Measurements from ENCODE around the gene PTPRR. TPM values are rescaled to one million over a fixed set of nuclear protein-coding genes. Genes with fewer than 3 reads are reported as not detected.
"Not testable (repeated sequence)": the region's sequence is repeated elsewhere in the genome, so short reads cannot be mapped to it uniquely, and the experiment has no call there.

The PTPRR gene
- total RNA-seq, 2 experiments from 2014 or later, result not detected

DNA sequence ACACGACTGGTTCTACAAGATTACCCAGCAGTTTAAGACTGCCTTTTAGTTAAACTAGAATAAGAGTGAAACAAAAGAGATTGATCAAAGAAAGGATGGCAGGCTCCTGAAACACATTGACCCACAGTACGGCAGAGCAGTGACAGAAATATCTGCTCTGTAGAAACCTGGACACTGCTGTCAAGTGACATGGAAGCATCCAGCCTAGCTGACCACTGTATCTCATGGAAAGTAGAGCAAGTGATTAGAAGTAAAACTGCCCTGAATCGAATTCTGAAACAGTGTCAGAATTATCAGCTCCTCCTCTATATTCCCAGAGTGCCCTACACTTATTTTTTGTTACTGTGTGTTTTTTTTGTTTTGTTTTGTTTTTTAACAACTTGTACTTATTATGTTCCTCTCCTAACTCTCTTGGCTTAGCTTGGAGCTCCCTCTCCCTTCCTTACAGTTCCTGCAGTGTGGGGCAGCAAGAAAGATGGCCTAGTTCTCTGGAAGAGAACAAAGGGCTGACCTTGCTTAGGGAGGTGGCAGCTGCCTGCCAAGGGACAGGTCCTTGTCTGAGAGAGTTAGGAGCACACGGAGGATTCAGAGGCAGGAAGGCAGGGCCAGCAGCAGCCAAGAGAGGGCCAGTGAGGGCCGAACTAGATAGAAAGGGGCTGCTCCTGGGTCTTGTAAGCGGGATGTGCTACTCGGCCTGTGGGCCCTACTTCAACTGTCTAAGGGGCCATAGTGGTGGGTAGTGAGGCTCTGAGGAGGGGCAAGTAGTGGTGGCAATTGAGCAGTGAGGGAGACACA, 97.2 kb downstream of the PTPRR start:
- Mint-ChIP-seq H3K27me3 (no peaks in the 10 kb centered on the region), H3K4me1 (no peaks in the 10 kb centered on the region), H3K27ac (no peak overlapping the region), H3K4me3 (no peak overlapping the region), H3K36me3 (no peaks in the 10 kb centered on the region), H3K9me3 (ENCODE audit: low read depth) (peaks cover 3% of the 10 kb centered on the region)
- CTCF ChIA-PET, result interaction anchor here (0.5 kb wide), 1 partner anchor 90 kb away, joined by 3 read pairs; no protein-coding TSS in a partner anchor
- ATAC-seq, result no peak
- no peak for DNase-seq

DNA sequence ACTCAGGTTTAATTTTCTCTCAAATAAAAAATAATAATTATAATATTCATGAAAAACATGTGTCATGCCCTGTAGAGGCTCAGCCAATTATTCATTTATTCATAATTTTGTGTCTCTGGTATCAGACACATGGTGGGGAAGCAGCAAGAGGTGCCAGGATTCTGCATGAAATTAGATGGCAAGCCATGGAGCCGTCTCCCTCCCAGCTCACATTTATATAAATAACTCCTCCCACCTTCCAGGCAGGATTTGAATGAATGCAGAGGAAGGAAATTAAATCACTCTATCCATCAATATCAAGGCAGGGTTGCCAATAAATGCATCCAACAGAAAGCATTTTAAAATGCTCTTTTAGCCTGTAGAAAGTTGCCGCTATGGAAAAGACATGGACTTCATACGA, 98.1 kb downstream of the PTPRR start:
- Mint-ChIP-seq H3K4me3 (no peak overlapping the region), H3K9me3 (ENCODE audit: low read depth) (peaks cover 3% of the 10 kb centered on the region), H3K27me3 (no peaks in the 10 kb centered on the region), H3K27ac (no peak overlapping the region), H3K4me1 (no peaks in the 10 kb centered on the region), H3K36me3 (no peaks in the 10 kb centered on the region)
- ATAC-seq, result no peak
- CTCF ChIA-PET, result no interaction called here
- DNase-seq, result no peak

DNA sequence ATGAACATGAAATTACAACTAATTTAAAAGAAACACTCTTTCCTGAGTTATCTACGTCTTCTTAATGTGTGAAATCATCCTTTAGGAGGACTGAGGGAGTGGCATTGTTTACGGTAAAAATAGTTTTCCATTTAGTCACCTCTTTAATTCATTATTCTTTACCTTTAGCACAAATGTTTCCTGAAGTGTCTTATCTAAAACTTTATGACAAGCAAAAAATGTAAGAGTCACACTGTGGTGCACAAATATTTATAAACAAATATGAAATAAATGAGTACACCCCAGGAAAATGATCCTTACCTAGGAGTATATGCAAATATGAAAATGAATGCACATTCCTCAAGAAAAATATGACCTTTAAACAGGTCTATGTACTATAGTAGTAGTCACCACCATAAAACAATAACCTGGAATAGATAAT, 104.6 kb downstream of the PTPRR start:
- Mint-ChIP-seq H3K36me3 (no peaks in the 10 kb centered on the region), H3K27ac (no peak overlapping the region), H3K9me3 (ENCODE audit: low read depth) (peaks cover 3% of the 10 kb centered on the region), H3K4me3 (no peak overlapping the region), H3K4me1 (no peaks in the 10 kb centered on the region), H3K27me3 (no peaks in the 10 kb centered on the region)
- CTCF ChIA-PET, result no interaction called here
- no peak for ATAC-seq
- no peak for DNase-seq

DNA sequence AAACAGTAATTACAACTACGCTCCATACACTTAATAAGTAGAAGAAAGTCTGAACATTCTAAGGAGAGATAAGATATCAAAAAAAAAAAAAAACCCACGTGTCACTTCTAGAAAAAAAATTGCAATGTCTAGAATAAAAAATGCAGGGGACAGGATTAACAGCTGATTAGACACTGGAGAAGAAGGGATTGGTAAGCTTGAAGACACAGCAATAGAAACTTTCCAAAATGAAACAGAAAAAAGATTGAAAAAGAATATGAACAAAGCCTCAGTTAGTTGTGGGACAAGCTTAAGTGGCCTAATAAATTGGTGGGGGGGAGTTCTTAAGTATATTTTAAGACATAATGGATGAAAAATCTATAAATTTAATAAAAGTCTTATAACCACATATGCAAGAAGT, 105.5 kb downstream of the PTPRR start:
- DNase-seq, result no peak
- Mint-ChIP-seq H3K36me3 (no peaks in the 10 kb centered on the region), H3K4me3 (no peak overlapping the region), H3K4me1 (no peaks in the 10 kb centered on the region), H3K9me3 (ENCODE audit: low read depth) (no peaks in the 10 kb centered on the region), H3K27me3 (no peaks in the 10 kb centered on the region), H3K27ac (no peak overlapping the region)
- CTCF ChIA-PET, result no interaction called here
- no peak for ATAC-seq

DNA sequence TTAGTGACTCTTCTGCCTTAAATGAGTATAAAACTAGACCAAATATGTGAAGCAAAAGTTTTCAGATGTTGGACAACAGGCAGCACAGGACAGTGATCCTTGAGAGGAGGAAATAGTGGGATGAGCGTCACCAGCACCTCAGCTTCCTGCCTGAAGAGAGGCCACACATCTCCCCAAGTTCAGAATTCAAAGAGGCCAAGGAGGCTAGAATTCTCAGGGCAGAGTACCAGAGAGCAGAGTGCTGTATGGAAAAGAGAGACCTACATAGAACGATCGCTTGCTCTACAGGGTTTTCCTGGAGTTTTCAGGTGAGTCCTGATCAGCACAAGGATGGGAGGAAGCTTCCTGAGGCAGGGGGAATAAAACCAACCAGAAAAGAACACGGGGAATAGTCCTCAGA, 107.0 kb downstream of the PTPRR start:
- ATAC-seq, result no peak
- Mint-ChIP-seq H3K27me3 (no peaks in the 10 kb centered on the region), H3K36me3 (no peaks in the 10 kb centered on the region), H3K9me3 (ENCODE audit: low read depth) (no peaks in the 10 kb centered on the region), H3K4me1 (no peaks in the 10 kb centered on the region), H3K27ac (no peak overlapping the region), H3K4me3 (no peak overlapping the region)
- CTCF ChIA-PET, result no interaction called here
- no peak for DNase-seq

DNA sequence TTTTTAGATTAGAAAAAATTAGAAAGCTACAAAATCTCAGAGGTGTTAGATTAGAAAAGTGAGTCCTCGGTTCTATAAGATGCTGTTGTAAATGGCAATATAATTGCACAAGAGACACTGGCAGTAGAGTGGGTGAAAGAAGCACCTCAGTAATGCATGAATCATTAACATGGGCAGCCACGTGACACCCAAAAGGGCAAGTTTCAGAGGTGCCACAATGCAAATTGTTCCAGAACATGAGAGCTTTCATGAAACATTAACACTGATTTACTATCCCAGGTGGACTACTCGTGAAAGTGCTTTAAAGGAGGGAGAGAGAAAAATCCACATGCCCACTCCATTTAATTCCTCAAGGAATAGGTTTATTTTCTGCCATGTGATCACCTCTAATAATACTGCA, 108.4 kb downstream of the PTPRR start:
- no peak for ATAC-seq
- Mint-ChIP-seq H3K36me3 (no peaks in the 10 kb centered on the region), H3K9me3 (ENCODE audit: low read depth) (no peaks in the 10 kb centered on the region), H3K27ac (no peak overlapping the region), H3K27me3 (no peaks in the 10 kb centered on the region), H3K4me1 (no peaks in the 10 kb centered on the region), H3K4me3 (no peak overlapping the region)
- CTCF ChIA-PET, result interaction anchor here (0.6 kb wide), 1 partner anchor 92 kb away, joined by 3 read pairs; no protein-coding TSS in a partner anchor
- DNase-seq, result no peak

DNA sequence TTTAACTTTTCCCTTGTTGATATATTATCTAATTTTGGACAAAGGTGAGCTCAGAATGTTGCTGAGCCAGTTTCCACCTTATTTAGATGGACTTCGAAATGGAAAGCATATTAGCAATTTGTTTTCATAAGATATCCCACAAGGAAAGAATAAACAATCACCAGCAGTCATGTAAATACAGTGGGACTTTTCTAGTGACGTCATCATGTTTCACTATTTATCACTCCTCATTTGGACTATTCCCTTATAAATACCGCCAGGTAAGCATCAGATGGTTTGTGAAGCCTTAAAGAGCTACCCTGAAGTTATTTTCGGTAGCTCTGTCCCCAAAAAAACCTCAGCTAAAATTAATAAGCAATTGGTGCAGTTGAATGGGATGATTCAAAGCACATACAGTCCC, 110.7 kb downstream of the PTPRR start:
- H3K36me3 Mint-ChIP-seq, result no peaks in the 10 kb centered on the region
- CTCF ChIA-PET, result no interaction called here
- ATAC-seq (no peak), DNase-seq (no peak)
- H3K4me3 Mint-ChIP-seq, result no peak overlapping the region
- H3K27ac Mint-ChIP-seq, result no peak overlapping the region
- H3K9me3 Mint-ChIP-seq (ENCODE audit: low read depth), result no peaks in the 10 kb centered on the region
- H3K27me3 Mint-ChIP-seq, result no peaks in the 10 kb centered on the region
- no peaks in the 10 kb centered on the region for H3K4me1 Mint-ChIP-seq

DNA sequence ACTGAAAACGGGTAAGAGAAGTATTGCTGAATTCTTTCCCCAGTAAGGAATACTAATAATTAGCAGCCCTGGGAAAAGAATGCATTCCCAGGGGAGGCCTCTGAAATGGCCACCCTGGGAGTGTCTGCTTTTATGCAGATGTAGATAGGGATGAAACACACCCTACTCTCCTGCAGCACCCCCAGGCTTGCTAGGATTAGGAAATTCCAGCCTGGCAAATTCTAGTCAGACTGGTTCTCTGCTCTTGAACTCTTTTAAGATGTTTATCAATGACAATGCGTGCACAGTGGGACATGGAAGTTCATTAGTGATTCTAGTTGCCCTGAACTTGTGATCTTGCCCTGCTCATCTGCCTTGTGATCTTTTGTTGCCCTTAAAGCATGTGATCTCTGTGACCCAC, 112.5 kb downstream of the PTPRR start:
- CTCF ChIA-PET; ATAC-seq; DNase-seq; H3K9me3 Mint-ChIP-seq (ENCODE audit: low read depth); H3K36me3 Mint-ChIP-seq; H3K4me3 Mint-ChIP-seq; H3K27ac Mint-ChIP-seq; H3K27me3 Mint-ChIP-seq; H3K4me1 Mint-ChIP-seq: not testable (repeated sequence)

DNA sequence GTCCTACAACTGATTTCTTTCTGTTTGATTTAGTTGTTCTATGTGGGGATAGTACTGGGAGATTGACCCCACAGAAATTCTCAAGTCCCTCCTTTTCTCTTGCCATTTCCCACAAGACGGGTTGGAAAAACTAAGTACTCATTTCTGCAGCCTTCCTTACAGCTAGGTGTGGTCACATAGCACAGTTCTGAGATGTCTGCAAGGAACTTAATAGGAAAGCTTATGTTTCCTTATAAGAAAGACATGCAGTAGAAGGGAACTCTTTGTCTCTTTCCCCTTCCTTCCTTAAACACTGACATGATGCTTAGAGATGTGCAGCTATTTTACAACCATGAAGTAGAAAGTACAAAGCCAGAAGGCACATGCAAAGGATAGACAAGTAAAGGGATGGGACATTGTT, 113.7 kb downstream of the PTPRR start:
- no peaks in the 10 kb centered on the region for H3K27me3 Mint-ChIP-seq
- no peak overlapping the region for H3K27ac Mint-ChIP-seq
- no peak overlapping the region for H3K4me3 Mint-ChIP-seq
- CTCF ChIA-PET, result no interaction called here
- no peak for ATAC-seq
- H3K36me3 Mint-ChIP-seq, result no peaks in the 10 kb centered on the region
- H3K9me3 Mint-ChIP-seq (ENCODE audit: low read depth), result no peaks in the 10 kb centered on the region
- no peak for DNase-seq
- no peaks in the 10 kb centered on the region for H3K4me1 Mint-ChIP-seq

DNA sequence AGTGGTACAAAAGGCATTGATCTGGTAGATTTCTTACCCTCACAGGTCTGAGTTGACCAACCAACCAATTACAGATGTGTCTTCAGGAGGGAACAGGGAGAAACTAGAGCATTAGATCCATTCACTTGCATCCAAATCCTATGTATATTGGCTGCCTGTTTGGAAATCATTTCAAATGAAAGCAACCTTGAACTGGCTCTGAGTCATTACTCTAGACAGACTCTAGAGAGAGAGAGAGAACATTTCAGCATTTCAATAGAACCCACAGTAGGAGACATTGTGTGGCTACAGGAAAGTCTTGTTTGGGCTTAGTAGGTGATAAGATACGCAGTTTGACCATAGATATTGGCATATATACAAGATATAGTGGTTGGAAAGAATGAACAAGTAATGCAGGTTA, 114.5 kb downstream of the PTPRR start:
- no peak overlapping the region for H3K27ac Mint-ChIP-seq
- no peaks in the 10 kb centered on the region for H3K9me3 Mint-ChIP-seq (ENCODE audit: low read depth)
- H3K4me1 Mint-ChIP-seq, result no peaks in the 10 kb centered on the region
- no peaks in the 10 kb centered on the region for H3K36me3 Mint-ChIP-seq
- no peak for ATAC-seq
- H3K4me3 Mint-ChIP-seq, result no peak overlapping the region
- DNase-seq, result no peak
- H3K27me3 Mint-ChIP-seq, result no peaks in the 10 kb centered on the region
- CTCF ChIA-PET, result no interaction called here

DNA sequence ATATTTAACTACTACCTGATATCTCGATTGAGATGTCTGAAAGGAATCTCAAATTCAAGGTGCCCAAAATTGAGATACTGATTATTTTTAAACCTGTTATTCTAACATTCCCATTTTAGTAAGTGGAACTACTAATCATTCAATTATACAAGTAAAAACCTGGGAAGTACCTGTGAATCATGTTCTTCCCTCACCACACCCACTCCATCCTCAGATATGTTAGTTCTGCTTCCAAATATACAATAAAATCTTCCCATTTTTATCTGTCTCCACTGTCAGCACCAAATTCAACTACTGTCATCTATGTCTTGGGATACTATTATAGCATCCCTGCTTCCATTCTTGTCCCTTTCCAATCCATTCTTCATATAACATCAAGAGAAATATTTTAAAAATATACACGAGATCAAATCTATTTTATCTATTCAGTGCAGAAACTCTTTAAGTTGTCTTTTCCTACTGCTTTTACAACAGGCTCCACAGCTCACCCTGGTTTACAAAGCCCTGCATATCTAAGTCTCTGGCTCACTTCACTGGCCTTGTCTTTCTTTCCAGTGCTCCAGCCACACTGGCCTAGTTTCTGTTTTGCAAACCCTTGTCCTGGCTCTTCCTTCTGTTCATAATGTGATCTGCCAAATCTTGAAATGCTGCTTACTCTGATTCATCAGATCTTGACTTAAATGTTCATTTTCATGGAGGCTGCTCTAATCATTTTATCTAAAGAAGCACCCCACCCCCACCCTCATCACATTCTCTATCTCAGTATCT, 122.3 kb downstream of the PTPRR start:
- Mint-ChIP-seq H3K27me3 (no peaks in the 10 kb centered on the region), H3K36me3 (no peaks in the 10 kb centered on the region), H3K27ac (no peak overlapping the region), H3K9me3 (ENCODE audit: low read depth) (no peaks in the 10 kb centered on the region), H3K4me3 (no peak overlapping the region), H3K4me1 (no peaks in the 10 kb centered on the region)
- ATAC-seq (no peak), DNase-seq (no peak)
- CTCF ChIA-PET, result no interaction called here

DNA sequence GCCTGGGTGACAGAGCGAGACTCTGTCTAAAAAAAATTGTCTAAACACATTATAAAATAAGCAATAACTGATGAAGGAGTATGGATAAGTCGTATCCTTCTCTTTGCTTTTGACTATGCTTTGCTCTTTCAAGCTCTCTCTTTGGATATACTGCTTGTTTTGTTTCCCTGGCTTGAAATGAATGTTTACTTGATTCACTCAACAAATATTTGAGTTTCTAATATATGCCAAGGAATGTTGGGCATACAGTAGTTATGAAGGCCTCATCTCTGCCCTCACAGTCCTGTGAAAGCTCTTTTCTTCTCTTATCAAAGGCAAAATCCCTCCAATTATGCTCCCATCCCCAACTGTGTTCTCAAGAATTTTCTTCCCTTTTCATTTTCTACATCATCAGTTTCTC, 123.5 kb downstream of the PTPRR start:
- CTCF ChIA-PET, result no interaction called here
- no peaks in the 10 kb centered on the region for H3K27me3 Mint-ChIP-seq
- no peaks in the 10 kb centered on the region for H3K36me3 Mint-ChIP-seq
- H3K9me3 Mint-ChIP-seq (ENCODE audit: low read depth), result no peaks in the 10 kb centered on the region
- H3K4me3 Mint-ChIP-seq, result no peak overlapping the region
- H3K4me1 Mint-ChIP-seq, result no peaks in the 10 kb centered on the region
- ATAC-seq, result no peak
- H3K27ac Mint-ChIP-seq, result no peak overlapping the region
- DNase-seq, result no peak

DNA sequence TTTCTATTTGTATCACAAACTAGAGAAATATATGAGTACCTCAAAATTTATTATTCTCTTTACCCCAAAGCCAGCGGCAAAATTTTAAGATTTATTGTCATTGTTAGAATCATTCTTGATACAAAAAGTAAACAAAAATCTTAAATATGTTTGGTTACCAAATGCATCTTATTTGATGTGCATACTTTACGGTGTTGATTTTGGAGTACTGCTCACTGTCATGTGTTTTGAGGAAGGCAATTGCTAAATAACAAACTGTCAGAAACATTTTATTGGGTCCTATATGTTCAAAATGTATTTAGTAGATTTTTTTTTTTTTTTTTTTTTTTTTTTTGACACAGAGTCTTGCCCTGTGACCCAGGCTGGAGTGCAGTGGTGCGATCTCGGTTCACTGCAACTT, 124.9 kb downstream of the PTPRR start:
- Mint-ChIP-seq H3K9me3 (ENCODE audit: low read depth) (no peaks in the 10 kb centered on the region), H3K36me3 (no peaks in the 10 kb centered on the region), H3K27ac (no peak overlapping the region), H3K4me1 (no peaks in the 10 kb centered on the region), H3K27me3 (no peaks in the 10 kb centered on the region), H3K4me3 (no peak overlapping the region)
- no peak for DNase-seq
- no peak for ATAC-seq
- CTCF ChIA-PET, result no interaction called here

DNA sequence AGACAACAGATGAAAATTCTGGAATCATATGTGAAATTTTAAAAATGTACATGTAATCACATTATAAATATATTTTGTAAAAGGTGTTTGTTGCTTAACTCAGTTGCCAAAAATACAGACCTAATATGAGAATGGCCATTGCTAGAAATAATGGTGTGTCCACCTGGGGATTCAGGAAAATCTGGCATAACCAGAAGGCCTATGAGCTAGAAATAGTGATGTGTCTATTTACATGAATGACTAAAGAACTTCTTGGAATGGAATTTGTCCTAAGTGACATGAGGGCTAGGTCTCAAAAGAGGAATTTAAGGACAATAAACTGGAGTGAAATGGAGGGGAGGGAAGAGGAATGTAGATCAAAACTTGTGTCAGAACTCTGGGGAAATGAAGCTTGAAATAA, 126.4 kb downstream of the PTPRR start:
- no peaks in the 10 kb centered on the region for H3K27me3 Mint-ChIP-seq
- DNase-seq (no peak), ATAC-seq (no peak)
- no peak overlapping the region for H3K27ac Mint-ChIP-seq
- no peak overlapping the region for H3K4me3 Mint-ChIP-seq
- CTCF ChIA-PET, result no interaction called here
- no peaks in the 10 kb centered on the region for H3K9me3 Mint-ChIP-seq (ENCODE audit: low read depth)
- no peaks in the 10 kb centered on the region for H3K36me3 Mint-ChIP-seq
- H3K4me1 Mint-ChIP-seq, result no peaks in the 10 kb centered on the region

Measured in activated CD8-positive, alpha-beta memory T cell treated with anti-CD3 and anti-CD28 coated beads, Interleukin-2, amount 10 ng/mL, durations not matched to agents 7 days and 5 days (primary cell).